Caki2 (cell line): ENCODE data around the gene TOMM70. TPM values are rescaled to one million over a fixed set of nuclear protein-coding genes. Genes with fewer than 3 reads are reported as not detected.
A peak's percentile ranks its signal among the peaks of the same experiment; 100 is the strongest.

Experiments used
- DNase-seq: peaks from one replicate; pipeline ENCODE4 v3.0.0-alpha.2; 2015; ENCODE audit warnings: low read depth
- in situ Hi-C: cut with HindIII; loops from 2 replicates; pipeline ENCODE4 v1.10.0; 2016; ENCODE audit warnings: low sequenced_read_pairs, low pct_unique_long_range_greater_than_20kb, mixed read lengths
- total RNA-seq: library from RNA; depleted of rRNA; stranded (reverse); fragments of >200 nt; shearing (Covaris generic); gene quantifications from 2 replicates; pipeline ENCODE4 v1.2.3, GENCODE V29; 2014; ENCODE audit warnings: low replicate concordance

Gene TOMM70
- total RNA-seq, 1 experiment from 2014 or later = 42.6 TPM

DNA sequence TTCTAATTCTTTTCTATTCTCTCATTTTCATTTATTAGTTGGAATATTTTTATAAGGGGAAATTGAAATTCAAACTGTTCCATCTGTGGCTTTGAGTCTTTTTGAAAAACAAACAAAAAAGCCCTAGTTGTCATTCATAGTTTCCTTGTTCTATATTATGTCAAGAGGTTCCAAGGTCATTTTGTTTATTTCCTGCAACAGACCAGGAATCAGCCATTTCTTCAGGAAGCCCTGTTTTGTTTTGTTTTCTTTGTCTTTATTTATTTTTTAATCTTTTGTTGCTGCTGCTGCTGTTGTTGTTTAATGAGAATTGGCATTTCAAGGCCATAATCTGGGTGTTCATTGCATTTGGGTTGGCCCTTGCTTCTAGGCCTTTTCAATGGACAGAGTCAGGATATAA, 15.3 kb upstream of the TOMM70 start:
- in situ Hi-C loops = no loop called here
- no peak for DNase-seq

DNA sequence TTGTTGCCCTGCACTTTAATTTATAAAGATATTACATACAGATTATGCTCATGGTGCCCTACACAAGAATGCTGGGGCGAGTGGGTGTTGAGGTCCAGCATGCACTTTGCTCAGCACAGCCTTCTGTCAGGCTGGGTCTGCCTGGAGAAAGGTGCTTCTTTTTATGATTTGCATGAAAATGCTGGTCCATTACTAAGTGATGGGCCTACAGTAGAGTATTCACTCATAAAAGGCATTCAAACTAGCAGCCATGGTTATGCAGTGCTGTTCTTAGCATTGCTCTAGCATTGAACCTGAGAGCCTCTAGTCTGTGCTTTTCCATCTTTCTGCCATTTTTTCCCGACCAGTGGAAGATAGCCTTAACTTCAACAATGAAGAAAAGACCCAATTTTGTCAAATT, 12.7 kb upstream of the TOMM70 start:
- in situ Hi-C loops = no loop called here

DNA sequence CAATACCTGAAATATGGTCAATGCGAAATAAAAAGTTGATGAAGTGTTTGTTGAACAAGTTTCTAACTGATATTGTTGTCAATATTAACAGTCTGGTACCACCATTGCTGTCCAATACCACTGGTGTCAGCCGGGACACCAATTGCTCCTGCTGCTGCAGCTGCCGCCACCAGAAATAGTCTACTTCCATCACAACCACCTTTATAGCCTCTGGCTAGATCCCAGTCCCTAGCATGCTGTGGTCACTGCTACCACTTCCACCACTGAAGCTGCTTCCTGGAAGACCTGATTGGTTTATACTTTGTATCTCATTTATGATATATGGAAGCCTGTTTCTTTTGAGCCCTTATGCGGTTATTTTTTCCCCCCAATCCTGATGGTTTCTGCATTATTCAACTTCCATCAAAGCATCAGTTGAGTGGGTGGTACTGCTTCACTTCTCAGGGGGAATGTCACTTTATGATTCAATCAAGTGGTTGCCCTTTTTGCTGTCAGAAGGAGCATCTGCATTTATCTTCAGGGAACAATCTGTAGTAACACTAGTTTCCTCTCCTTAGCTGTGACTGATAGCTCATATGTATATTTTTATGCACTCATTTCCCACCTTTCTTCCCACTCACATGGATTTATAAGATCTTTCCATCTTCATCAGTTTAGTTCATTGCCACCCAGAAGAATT, 12.2 kb upstream of the TOMM70 start:
- in situ Hi-C loops = no loop called here
- DNase-seq = no peak

More for the DNA sequence above, 12.7 kb upstream of the TOMM70 start:
- no peak for DNase-seq

DNA sequence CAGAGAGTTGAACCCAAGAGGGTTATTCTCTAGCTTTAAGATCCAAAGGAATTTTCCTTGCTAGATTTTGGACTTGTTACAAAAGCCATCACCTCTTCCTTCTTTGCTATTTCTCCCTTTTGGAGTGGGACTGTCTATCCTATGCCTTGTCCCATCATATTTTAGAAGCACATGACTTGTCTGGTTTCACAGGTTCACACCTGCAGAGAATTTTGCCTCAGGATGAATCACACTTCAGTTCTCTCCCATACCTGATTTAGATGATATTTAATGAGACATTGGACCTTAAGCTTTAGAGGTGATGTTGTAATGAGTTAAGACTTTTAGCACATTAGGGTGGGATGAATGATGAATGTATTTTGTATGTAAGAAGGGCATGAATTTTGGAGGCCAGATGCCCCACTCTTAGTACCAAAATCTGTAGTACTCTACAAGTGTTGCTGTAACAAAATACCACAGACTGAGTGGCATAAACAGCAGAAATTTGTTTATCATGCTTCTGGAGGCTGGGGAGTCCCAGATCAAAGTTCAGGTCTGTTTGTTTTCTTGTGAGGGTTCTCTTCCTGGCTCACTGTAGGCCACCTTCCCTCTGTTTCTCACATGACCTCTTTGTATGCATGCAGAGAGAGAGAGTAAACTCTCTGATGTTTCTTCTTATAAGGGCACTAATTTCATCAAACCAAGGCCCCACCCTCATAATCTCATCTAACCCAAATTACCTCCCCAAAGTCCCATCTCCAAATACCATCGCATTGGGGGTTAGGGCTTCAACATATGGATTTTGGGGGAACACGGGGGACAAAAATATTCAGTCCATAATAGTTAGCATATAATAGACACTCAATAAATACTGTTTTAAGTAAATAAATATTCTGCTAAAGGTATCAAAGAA, 10.4 kb upstream of the TOMM70 start:
- in situ Hi-C loops = no loop called here
- DNase-seq = no peak

DNA sequence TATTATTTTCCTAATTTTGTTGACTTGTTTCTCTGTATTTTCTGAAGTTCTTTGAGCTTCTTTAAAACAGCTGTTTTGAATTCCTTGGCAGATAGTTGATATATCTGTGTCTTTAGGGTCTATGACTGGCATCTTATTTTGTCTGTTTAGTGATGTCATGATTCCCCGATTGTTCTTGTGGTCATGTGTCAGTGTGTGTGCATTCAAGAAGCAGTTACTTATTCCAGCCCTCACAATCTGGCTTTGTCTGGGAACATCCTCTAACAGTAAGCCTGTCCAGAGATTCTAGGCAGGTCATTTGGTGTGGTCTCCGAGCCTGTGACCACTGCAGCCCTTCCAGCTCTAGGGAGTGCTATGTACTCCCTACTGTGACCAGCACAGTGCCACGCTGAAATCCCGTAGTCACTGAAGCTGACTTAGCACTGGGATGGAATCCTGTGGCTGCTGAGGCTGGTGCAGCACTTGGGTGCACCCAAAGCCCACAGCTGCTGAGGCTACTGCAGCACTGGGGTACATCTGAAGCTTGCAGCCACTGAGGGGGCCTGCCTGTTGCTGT, 7.2 kb upstream of the TOMM70 start:
- no peak for DNase-seq
- in situ Hi-C loops = no loop called here

DNA sequence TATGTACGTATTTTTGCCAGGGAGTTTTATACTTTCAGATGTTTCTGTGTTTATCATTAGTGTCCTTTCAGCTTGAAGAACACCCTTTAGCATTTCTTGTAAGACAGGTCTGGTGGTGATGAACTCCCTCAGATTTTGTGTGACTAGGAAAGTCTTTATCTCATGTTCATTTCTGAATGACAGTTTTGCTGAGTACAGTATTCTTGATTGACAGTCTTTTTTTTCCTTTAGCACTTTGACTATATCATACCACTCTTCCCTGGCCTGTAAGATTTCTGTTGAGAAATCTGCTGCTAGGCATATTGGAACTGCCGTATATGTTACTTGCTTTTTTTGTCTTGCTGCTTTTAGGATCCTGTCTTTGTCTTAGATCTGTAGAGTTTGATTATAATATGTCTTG, 6.3 kb upstream of the TOMM70 start:
- in situ Hi-C loops = no loop called here

DNA sequence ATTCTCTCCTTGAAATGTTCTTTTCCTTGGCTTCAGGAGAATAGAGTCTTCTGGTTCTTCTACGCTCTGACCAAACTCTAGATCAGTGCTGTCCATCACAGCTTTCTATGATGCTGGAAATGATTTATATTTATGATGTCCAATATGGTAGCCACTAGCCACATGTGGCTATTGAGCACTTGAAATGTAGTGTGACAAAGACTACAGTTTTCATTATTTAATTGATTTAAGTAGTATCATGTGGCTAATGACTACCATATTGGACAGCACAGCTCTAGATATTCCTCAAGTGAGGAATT, 3.3 kb upstream of the TOMM70 start:
- DNase-seq = no peak
- in situ Hi-C loops = no loop called here

More for the DNA sequence above, 6.3 kb upstream of the TOMM70 start:
- DNase-seq = no peak

DNA sequence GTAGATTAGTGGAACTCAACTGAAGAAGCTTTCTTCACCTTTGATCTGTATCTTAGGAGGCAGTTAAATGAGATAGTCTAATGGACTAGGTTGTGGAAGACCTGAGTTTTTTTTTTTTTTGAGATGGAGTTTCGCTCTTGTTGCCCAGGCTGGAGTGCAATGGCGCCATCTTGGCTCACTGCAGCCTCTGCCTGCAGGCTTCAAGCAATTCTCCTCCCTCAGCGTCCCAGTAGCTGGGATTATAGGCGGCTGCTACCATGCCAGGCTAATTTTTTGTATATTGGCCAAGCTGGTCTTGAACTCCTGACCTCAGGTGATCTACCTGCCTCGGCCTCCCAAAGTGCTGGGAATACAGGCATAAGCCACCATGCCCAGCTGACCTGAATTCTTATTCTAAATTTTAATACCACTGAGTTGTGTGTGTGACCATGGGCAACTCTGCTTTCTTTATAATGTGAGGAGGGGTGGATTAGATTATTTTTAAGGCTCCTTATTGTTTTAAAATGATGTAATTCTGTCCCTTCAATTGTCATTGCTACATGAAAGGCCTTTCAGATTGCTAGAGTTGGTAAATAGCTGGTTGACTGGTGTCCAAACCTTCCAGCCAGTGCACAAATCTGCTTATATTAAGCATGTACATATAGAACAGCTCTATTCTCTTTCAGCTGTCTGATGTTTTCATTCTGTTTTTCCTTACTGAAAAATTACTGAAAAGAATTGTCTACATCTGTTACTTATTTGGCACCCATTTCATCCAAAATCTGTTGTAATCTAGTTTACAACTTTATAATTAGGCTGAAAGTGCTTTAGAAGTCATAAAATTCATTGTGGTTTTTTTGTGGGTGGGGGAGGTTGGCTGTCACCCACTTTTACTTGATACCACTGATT, 2.7 kb upstream of the TOMM70 start:
- peak; percentile 47 for DNase-seq
- in situ Hi-C loops = no loop called here

DNA sequence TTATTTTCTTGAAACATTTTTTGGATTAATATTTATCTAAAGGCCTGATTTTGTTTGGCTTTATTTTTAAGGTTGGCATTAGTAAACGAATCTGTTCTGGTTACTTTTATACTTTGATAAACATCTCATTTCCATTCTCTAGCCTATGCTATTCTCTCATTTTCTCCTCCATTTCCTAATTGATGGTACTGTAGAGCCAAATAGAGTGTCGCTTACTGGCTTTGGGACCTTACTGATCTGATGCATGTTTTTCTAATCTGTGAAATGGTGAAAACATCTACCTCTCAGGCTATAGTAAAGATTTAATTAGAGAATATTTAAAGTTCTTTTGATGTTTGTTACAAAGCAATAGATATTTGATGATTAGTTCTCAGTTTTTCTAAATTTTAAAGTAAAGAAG, 2.0 kb upstream of the TOMM70 start:
- peak; percentile 3 for DNase-seq
- in situ Hi-C loops = no loop called here

DNA sequence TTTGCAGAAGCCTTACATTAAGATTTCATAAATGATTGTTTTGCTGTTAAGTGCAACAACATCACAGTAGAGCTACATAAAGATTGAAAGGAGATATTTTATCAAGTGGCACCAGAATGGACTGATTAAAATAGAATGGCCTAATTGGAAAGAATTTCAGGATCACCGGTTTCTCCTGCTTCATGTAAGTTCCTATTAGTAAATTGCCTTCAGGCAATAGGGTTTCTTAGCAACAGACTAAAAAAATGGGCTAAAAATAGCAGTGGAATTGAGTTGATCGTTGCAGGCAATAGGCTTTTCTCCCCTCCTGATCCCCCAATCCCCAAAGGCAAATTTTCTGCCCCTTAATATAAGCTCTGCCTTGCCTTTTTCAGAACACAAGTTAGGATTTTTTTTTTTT, 1.4 kb upstream of the TOMM70 start:
- in situ Hi-C loops = no loop called here
- peak; percentile 27 for DNase-seq

DNA sequence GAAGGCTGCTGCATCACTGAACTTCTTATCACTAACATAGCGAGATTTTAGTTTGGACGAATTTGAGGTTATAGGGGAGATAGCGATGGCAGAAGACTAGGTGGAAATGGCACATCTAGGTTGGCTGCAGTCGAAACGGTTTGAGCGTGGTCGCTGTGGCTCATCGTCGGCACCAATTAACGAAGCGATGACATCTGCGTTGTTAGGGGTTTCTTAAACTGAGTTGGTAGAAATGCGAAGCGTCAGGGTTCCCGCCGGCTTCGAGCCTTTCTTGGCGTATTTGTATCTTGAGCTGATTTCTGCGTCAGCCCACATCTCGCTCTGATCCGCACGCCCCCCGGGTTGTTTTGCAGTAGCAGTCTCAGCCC, 769 bp upstream of the TOMM70 start:
- no peak for DNase-seq
- in situ Hi-C loops = no loop called here

DNA sequence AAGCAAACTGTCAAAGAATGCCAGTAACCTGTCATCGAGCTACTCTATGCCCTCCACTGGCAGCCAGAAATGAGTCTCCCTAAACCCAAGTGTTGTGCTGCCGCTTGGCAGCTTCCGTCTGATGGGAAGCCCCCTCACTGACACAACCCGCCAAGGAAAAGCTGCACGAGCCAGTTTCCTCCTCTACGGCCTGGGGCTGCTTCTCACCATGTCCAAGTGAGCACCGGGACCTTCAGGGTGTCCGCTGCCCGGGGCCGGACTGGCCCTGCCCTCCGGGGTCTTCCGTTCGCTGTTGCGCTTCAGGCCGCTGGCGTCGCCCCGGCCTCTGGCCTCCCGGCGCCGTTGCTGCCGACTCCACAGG, 490 bp downstream of the TOMM70 start:
- in situ Hi-C loops = no loop called here
- peak; percentile 12 for DNase-seq

DNA sequence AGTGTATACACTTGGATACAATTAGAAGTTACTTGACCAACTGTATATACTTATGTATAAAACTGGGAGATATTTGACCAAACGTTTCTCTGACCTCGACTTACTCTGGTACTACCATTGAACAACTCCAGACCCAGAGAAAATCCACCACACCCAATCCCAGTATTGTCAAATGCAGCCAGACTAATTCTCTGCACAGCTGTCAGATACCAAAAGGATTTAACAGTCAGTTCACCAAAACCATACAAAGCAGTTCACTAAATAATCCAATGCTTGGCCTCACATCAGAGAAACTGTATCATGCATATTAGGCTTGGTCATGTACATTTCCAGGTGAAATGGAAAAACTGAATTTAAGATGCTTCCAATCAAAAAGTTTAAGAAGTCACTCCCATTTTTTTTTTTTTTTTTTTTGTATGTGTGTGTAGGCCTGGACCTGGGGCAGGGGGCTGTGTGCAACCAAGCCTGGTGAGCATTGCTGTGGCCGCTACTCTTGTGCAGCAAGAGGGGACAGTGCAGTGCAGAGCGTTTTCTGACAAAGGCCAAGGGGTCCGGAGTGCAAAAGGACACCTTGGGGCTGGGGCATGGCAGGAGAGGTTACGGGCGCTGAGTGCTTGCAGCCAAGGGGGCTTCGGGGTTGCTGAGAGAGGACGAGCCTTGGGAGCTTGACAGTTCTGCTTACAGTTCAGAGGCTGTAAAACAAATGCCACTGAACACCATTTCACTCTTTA, 1.4 kb downstream of the TOMM70 start:
- in situ Hi-C loops = no loop called here
- no peak for DNase-seq

DNA sequence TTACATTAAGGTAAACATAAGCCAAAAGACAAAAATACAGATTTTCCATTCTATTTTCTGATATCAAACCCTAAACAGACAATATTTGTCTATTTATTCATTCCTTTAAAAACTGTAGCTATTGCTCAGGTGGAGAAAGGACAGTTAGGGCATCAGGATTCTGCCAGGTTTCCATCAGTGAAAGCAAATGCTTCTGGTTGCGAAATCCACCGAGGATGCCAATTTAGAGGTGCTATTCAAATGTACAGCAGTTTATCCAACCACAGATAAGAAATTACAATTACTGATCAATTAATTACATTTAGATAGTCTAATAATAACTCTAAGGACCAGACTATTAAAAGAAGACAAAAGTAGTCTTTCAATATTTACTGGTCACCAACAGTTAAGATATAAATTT, 3.9 kb downstream of the TOMM70 start:
- in situ Hi-C loops = no loop called here
- no peak for DNase-seq

DNA sequence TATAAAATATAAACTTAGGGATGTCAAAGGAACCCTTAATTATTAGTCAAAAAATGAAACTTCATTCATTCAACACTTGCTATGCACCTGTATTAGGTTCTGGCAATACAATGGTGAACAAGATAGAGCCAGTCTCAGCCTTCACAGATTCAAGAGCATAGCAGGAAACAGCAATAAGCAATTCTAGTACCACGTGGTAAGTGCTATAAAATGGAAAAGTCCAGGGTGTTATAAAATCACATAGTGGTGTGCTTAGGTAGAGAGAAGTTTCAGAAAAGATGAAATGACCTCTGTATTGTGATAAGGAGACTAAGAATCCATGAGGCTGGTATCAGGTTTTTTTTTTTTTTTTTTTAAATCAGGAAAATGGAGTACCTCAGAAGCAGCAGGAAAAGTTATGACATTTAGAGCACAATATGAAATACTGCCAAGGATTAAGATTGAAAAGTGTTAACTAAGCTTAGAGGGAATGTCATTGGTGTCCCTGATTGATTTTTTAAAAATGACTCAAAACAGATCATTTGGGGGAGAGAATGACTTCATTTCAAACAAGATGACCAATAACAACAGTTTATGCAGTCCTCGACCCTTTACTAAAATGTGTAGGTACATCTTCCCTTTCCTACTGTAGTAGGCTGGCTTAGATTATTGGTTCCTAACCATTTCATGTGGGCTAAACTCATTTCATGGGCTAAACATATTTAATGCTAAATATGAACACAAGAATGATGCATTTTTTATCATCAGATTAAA, 5.0 kb downstream of the TOMM70 start:
- in situ Hi-C loops = no loop called here
- no peak for DNase-seq

DNA sequence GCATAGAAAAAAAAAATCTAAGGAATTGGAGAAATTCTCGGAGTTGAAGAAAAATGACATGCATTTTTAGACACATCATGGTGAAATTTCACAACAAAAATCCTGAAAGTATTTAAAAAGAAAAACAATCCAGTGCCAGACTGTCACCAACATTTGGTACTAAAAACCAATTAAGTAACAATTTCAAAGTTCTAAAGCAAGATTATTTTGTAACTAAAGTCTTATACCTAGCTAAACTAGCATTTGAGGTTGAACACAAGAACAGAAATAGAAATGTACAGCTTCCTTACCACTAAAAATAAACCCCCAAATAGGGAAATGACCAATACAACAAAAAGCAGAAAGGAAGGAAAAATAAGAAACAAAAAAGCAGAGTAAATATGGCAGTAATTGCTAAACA, 11.9 kb downstream of the TOMM70 start:
- no peak for DNase-seq
- in situ Hi-C loops = no loop called here

DNA sequence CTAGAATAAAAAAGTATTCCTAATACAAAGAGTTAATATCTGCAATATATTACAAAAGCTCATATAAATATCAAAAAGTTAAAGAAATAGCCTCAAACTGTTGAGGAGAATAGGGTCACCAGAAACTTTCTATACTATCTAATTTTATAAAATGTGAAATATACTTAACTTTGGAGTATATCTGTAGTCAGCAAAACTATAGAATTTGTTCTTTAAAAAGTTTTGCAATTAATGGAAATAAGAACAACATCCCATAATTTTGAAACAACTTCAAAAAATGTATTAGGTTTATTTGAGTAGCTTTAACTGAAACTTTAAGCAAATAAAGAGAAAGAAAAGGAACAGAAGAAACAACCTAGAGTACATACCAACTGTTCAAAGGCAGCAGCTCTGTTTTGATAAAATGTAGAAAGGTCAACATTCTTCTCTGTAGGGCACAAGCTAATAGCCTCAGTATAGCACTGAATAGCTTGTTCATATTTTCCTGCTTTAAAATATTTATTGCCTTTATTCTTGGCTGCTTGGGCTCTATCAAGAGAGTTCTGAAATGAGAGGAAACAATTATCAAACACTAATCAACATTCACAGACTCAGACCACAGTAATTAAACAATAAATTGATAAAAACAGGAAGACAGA, 14.3 kb downstream of the TOMM70 start:
- DNase-seq = no peak
- in situ Hi-C loops = no loop called here
